Activated CD8-positive, alpha-beta memory T cell treated with anti-CD3 and anti-CD28 coated beads for 36 hours (primary cell): Measurements from ENCODE around the gene COL5A1. TPM values are rescaled to one million over a fixed set of nuclear protein-coding genes. Genes with fewer than 3 reads are reported as not detected.

ENCODE experiments used
- CTCF ChIA-PET: fragments of 350-600 bp; sonication (Branson Sonifier 250); formaldehyde crosslinking; loops from one replicate; lab custom pipeline; 2021; ENCODE audit warnings: antibody characterized with exemption; lab: Charles Lee
- POLR2A ChIA-PET: fragments of 350-600 bp; sonication (Branson Sonifier 250); formaldehyde crosslinking; loops from one replicate; lab custom pipeline; 2021; ENCODE audit warnings: antibody characterized with exemption; lab: Charles Lee
- total RNA-seq, 2 experiments: library from RNA; stranded (reverse); gene quantifications; one replicate each; pipeline ENCODE4 v1.2.3, GENCODE V29; 2021

The COL5A1 gene
- total RNA-seq, 2 experiments from 2014 or later, result not detected

DNA sequence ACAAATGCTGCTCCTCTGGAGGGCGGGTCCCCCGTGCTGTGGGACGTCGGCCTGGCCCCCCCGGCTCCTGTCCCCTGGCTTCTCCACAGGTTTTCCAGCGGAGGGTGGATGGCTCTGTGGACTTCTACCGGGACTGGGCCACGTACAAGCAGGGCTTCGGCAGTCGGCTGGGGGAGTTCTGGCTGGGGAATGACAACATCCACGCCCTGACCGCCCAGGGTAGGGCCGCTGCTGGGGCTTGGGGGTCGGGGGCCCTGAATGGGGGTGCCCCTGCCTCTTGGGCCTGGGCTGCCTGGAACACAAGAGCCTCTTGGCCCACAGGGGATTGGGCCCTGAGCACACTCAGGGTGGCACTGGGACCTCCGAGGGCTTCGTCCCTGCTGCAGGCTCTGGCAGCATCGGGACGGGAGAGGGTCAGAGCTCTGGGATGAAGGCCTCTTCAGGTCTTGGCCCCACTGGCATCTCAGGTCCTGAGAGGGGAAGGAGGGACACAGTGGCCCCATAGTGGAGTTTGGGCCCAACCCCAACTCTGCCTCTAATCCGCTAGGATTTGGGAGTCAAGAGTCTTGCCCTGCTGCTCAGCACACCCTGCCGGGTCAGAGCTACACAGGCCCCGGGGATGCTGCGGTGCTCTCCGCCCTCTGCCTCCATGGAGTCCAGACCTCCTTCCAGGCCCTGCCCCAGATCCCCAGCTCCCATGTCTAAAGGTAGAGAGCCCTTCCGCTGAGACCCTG, 244.2 kb downstream of the COL5A1 start:
- ChIA-PET CTCF (no interaction called here), POLR2A (no interaction called here)

DNA sequence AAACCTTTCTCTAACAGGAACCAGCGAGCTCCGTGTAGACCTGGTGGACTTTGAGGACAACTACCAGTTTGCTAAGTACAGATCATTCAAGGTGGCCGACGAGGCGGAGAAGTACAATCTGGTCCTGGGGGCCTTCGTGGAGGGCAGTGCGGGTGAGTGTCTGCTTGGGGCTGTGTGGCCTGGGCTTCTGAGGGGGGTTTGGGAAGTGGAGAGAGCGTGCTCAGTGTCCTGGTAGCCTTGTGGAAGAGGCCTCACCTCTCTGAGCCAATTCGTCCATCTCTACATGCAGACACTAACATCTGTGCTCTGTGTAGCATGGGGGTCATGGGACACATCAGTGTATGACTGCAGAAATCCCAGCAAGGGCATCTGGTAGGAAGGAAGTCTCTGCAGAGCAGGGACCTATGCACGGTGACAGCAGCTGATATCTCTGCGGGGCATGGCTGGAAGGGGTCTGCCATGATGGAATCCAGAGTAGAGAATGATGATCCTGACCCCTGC, 244.9 kb downstream of the COL5A1 start:
- ChIA-PET POLR2A (no interaction called here), CTCF (no interaction called here)

DNA sequence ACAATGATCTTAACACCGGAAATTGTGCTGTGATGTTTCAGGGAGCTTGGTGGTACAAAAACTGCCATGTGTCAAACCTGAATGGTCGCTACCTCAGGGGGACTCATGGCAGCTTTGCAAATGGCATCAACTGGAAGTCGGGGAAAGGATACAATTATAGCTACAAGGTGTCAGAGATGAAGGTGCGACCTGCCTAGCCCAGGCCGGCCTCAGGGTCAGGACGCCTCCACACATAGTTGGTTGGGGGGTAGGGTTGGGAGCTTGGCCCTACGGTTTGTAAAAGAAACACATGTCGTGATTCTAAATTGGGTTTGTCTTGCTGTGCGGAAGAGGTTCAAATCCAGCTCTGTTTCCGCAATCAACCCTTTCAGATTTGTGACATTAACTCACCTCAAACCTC, 245.6 kb downstream of the COL5A1 start:
- CTCF ChIA-PET, result no interaction called here

GRCh38 chr9:134887686-134888602, 246.3 kb downstream of the COL5A1 start:
- POLR2A ChIA-PET, result no interaction called here
- CTCF ChIA-PET, result no interaction called here

More for the DNA sequence above, 245.6 kb downstream of the COL5A1 start:
- POLR2A ChIA-PET, result no interaction called here

DNA sequence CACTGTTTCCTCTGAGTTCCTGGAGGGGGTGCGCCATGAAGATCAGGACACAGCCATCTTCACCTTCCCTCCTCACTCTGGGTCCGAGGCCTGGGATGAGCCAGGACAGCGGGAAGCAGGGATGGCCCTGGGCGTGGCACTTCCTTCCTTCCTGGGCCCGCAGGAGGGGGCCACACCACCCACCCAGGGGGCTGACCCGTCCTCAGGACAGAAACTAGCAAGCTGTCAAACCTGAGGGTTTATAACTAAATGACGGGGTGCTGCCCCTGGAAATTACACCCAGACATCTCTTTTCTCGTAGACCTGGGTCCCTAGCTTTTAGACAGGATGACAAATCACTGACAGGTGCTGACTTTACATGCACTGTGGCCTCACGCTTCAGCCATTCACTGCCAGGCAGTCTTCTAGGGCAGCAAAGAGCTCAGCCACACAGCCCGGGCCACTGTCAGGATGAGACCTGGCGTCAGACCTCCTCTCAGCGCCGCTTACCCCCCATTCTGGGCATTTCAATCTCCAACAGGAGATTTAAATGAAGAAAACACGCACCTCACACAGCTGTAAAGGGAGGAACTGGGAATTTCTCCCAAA, 247.1 kb downstream of the COL5A1 start:
- ChIA-PET CTCF (no interaction called here), POLR2A (no interaction called here)

GRCh38 chr9:134889386-134890154, 248.0 kb downstream of the COL5A1 start:
- POLR2A ChIA-PET, result no interaction called here

GRCh38 chr9:134890155-134890495, 248.5 kb downstream of the COL5A1 start:
- ChIA-PET CTCF (no interaction called here), POLR2A (no interaction called here)

More at GRCh38 chr9:134889386-134890154, 248.0 kb downstream of the COL5A1 start:
- CTCF ChIA-PET, result no interaction called here

GRCh38 chr9:134891053-134891452, 249.4 kb downstream of the COL5A1 start:
- POLR2A ChIA-PET, result no interaction called here
- CTCF ChIA-PET, result no interaction called here

DNA sequence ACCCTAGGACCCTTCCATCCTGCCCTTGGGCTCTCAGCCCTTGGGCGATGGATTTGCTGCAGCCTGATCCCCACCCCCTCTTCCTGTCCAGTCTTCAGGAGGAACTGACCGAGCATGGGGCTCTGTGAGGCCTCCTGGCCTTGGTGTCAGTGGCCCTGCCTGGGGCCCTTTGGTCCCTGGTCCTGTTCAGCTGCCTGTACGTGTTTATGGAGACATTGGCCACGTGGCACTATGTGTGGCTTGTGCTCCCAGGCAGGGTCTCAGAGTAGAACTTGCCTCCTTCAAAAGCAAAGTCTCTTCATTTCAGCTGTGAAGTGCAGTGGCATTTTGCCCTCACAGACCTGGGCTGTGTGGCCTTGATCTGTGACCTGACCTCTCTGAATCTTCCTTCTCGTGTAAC, 250.1 kb downstream of the COL5A1 start:
- CTCF ChIA-PET, result no interaction called here
- POLR2A ChIA-PET, result no interaction called here

GRCh38 chr9:134892221-134892620, 250.6 kb downstream of the COL5A1 start:
- POLR2A ChIA-PET, result no interaction called here
- CTCF ChIA-PET, result no interaction called here

DNA sequence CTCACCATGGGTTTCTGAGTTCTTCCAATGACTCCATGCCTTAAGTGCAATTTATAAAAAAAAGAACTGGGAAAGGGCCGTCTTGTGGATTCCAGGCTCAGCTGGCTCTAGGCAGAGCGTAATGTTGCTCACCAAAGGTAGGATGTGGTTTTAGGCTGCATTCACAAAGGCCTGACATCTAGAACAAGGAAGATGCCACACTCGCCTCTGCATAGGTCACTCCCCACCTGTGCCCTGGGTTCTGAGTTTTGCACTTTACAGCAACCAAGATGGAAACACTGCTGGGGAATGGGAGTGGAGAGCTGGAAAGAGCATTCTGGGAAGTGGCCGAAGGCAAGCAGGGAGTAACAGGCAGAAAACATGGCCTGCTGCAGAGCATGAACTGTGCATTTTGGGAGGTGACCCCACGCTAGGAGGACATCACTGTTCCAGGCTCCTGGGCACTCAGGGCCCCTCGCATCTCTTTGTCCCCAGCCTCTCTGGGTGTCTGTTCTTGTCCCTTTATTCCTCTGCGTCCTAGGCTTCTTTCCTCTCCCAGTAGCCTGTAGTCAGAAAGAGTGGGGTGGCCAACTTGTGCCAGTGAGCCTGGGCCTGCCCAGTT, 251.3 kb downstream of the COL5A1 start:
- ChIA-PET POLR2A (no interaction called here), CTCF (interaction anchor here (0.6 kb wide), 1 partner anchor 962 kb away, joined by 3 read pairs; no protein-coding TSS in a partner anchor)

Other genes with a start within 250 kb of the COL5A1 start
- gene FCN2, start 239.0 kb downstream of the COL5A1 start, total RNA-seq, result not detected